Epithelial cell of esophagus (primary cell): ENCODE measurements around the gene ENAM.

Source experiments
- DNase-seq: peaks from one replicate; pipeline ENCODE4 v3.0.0; 2010; ENCODE audit warnings: low read depth
- H3K4me3 ChIP-seq: 2 replicates; pipeline ENCODE4 v1.5.1; 2011; ENCODE audit warnings: mild to moderate bottlenecking, low read length, control low read depth
- CTCF ChIP-seq: IDR thresholded peaks from 2 replicates; pipeline ENCODE4 v1.5.1; 2011; ENCODE audit warnings: low read depth, mild to moderate bottlenecking, low read length, control low read depth, inconsistent platforms; ENCODE audit not compliant: insufficient read depth; ENCODE audit errors: missing control alignments

ENAM gene

DNA sequence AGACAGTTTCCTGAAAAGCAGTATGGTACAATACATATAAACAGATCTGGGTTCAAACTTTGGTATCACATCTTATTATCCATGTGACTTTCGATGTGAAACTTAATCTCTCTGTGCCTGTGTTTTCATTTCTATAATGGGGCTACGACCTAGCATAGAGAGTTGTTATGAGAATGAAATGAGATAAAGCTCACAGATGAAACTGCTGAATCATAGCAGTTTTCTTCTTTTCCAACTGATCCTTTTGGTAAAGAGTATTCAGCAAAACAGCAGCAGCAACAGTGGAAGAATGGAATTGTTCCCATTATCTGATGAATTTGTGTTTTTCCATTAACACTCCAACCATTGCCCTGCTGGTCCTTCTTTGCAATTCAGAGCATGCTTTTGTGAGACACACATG is 20.2 kb upstream of the ENAM start:
- no peak for TF ChIP-seq CTCF
- DNase-seq, result no peak
- H3K4me3 ChIP-seq, result no peak overlapping the region

DNA sequence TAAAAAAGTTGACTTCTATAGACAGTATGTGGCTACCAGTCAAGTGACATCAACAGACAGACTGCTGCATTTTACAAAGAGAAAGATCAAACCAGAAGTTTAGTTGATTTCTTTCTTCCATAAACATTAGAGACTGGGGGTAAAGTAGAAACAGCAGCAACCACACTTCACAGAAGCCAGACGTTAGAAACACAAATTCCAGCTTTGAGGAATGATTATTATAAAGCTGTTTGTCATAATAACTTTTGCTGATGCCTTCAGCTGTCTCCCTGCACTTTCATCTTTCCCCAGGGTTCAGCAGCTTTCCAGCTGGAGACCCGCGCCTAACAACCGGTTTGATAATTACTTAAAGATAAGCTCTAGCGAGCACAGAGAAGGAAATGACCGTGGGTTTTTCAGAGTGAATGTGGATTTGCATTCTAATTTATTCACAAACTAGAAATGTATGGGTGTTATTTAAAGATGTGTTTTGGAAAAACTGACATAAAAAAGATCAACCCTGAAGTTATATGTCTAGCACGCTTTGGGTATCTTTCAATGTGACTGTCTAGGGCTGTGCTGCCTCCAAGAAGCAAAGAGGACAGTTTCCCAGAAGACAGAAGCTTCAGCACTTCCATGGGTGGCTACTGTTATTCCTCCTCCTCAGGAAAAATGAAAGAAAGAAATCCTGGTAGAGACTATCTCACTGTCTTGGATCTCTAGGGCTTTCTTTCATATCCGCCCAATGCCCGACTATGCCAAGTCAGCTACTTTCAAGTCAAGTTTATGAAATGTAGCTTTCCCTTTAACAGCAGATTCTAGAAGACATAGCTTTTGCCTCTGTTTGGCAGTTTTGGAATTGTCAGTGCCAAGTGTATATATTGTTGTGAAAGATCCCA is 15.0 kb upstream of the ENAM start:
- no peak overlapping the region for H3K4me3 ChIP-seq
- no peak for TF ChIP-seq CTCF
- DNase-seq, result no peak

- H3K4me3 ChIP-seq, result no peak overlapping the region
Observed at GRCh38 chr4:70614184-70614555, 14.4 kb upstream of the ENAM start.

GRCh38 chr4:70619288-70619687 is 9.3 kb upstream of the ENAM start:
- DNase-seq, result no peak
- no peak for TF ChIP-seq CTCF
- no peak overlapping the region for H3K4me3 ChIP-seq

More at GRCh38 chr4:70614184-70614555, 14.4 kb upstream of the ENAM start:
- TF ChIP-seq CTCF, result no peak
- DNase-seq, result no peak

- TF ChIP-seq CTCF, result no peak
- H3K4me3 ChIP-seq, result no peak overlapping the region
- DNase-seq, result no peak
Observed at GRCh38 chr4:70619778-70620177, 8.8 kb upstream of the ENAM start.

DNA sequence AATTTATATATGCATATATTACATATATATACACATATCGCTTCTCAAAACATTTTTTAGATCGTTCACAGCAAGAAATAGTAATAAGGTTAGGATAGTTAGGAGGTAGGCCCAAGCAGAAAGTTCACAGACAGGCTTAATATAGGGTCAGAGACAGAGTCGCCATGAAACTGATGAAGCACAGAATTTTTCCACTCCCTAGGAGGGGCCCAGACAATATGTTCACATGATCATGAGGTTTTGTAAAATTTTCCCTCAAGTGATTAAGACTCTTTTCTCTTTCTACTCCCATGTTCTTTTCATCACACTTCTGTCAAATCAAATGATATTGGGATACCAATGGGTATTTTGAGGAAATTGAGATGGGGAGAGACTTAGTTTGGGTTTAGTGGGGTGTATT is 5.2 kb upstream of the ENAM start:
- no peak overlapping the region for H3K4me3 ChIP-seq
- DNase-seq, result no peak
- TF ChIP-seq CTCF, result no peak
